ENCODE data around the gene TCOF1.

Gene TCOF1

DNA sequence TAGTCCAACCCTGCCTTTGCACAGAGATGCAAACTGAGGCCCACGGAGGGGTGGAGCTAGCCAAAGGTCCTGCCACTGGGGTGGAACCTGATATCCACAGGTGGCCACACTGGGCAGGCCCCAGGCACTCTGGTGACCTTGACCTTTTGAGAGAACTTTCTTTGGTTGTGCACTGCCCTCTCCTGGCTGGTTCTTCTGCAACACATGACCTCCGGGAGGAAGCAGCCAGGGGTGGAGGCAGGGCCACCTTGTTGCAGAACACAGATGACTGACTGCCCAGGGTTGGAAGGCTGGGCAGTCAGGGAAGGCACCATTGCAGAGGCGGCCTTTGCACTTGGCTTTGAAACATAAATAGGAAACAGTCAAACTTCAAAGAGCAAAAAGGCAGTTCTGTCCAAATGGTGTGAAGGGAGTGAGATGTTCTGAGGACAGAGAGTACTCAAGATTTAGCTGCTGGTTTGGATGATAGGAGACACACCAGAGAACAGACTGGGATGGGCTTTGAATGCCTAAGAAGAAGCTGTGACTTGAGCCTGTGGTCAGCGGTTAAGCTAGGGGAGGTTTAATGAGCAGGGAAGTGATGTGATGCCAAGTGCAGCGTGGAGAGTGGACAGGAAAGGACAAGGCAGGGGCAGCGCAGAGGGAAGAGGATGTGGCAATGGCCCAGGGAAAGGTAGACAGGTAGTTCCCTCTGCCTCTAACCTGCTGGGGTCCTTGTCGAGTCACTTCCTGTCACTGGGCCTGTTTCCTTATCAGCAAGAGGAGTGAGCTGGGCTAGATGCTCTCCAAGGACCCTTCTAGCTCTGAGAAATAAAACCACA, 6.8 kb upstream of the TCOF1 start:
- peak; percentile 62 for DNase-seq

DNA sequence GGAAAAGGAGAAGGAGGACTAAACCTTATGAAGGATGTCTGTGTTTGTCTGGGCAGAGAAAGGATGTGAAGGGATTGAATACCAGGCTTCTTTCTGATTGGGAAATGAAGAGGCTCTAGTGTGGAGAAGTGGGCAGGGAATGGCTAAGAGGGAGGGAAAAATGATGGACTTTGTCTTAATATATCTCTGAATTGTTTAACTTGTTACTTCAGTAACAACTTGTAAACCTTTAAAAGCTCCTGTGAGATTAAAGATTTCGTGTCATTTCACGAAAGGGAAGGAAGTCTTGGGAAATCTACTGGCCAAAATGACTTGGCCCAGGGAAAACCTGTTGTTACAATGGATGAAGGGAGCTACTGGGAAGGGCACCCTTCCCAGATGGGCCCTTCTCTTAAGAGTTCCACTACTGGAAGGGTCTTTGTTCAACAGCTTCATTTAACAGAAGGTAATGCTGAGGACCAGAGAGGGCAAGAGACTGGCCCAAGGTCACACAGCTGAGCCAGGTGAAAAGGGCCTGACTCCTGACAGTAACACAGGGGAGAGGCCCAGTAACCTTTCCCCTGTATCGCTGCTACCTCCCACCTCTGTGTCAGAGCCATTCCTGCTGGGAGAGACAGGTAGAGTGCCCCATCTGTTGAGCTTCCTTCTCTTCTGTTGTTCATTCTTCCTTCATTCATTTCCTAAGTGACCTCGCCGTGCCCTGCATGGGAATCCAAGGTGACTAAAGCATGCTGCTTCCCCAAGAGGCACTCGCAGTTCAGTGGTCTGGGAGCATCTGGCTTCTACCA, 5.1 kb upstream of the TCOF1 start:
- no peak for DNase-seq

DNA sequence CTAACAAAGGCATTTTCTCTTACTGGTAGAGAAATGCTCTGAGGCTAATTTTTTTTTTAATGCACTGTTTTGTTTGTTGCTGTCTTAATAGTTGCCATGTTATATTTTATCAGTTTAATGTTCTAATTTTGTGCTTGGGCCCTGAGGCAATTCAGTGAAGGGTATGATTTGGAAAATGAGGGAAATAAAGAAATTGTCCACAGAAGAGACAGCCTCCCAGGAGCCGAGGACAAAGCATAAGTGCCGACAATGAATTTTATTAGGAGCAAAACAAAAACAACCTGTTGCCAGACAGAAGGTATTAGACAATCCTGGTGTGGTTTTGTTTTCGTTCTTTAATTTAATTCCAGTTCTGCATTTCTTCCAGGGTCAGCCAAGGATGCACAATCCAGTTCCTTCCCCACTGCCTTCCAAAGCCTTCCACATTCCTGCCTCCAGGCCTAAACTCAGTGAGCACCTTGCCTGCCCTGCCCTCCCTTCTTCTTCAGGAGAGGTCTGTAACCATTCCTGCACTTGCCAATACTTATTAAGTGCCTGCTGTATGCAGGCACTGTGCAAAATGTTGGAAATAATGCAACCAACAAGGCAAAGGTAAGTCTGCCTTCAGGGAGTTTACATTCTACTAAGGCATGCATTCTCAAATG, 4.3 kb upstream of the TCOF1 start:
- DNase-seq = no peak

DNA sequence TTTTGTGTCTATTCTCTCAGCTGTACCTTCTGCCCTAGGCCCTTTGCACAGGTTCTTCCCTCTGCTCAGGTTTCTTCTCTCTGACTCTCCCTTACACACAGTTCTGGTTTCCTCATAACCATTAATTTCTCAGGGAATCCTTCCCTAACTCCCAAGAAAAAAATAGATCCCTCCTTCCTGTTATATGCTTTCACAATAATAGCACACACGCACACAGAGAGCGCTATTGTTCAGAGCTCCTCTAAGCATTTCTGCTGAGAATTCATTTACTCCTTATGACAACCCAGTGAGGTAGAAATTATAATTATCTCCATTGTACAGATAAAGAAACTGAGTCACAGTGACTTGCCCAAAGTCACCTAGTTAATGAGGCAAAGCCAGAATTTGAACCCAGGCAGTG, 1.7 kb upstream of the TCOF1 start:
- no peak for DNase-seq

DNA sequence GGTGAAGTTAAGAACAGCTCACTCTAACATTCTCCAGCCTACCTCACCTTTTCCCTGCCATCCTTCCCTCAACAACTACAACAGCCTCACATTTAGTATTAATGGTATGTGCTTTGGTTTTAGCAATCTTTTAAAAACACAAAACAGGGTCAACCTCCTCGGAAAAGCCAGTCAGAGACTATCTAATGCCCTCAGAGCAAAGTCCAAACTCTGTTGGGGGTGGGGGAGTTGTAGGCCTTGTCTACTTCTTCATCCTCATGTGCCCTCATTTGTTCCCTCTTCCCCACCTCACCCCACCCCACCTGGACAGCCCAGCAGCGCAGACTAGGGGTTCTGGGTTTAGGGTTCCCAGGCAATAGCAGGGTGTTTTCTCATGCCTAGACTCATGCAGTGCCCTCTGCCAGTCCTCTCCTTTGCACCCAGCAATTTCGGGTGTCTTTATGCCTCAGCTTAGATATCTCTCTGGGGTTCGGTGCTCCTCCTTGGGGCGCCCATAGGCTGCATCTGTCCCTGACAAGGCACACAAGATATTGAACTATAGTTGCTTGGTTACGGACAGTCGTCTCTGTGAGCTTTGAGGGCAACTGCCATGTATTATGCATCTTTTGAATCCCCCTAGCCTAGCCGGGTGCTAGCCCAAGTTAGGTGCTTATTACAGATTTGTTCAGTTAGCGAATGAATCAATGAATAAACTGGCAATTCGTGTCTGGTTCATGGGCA, 762 bp upstream of the TCOF1 start:
- no peak for DNase-seq

DNA sequence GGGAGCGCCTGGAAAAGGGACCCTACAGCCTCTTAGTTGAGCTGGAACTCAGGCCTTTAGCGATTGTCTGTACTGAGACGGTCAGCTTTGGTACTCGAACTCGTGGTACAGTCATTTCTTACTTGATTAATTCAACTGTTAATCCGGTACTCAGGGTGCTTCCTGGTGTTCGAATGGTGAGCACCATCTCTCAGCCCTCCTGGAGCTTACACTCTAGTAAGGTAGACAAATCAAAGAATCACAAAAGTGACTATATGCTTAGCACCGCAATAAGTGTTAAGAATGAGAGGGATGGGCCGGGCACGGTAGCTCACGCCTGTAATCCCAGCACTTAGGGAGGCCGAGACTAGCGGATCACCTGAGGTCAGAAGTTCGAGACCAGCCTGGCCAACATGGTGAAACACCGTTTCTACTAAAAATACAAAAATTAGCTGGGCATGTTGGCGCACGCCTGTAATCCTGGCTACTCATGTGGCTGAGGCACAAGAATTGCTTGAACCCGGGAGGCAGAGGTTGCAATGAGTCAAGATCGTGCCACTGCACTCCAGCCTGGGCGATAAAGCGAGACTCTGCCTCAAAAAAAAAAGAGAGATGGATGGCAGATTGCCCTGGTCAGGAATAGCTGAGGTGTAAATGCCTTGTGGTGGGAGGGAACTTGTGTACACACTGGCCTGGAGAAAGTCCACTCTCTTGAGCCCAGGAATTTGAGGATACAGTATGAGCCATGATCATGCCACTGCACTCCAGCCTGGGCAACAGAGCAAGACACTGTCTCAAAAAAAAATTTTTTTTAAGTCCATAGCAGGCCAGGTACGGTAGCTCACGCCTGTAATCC, 981 bp downstream of the TCOF1 start:
- peak; percentile 28 for DNase-seq

DNA sequence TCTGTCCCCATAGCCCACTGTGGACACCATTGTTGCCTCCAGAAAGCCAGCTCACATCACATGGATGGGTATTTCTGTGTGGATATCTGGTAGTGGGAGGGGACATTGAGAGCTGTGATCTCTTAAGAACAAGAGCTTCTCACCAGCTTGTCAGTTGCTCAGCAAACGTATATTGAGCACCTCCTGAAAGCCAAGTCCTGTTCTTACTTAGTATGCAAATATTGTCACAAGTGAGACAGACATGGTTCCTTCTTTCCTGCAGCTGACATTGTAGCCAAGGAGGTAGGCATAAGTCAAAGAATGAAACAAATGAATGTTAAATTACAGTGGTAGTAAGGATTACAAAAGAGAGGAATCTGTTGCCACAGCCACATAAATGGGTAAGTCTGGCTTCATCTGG, 3.8 kb downstream of the TCOF1 start:
- no peak for DNase-seq

DNA sequence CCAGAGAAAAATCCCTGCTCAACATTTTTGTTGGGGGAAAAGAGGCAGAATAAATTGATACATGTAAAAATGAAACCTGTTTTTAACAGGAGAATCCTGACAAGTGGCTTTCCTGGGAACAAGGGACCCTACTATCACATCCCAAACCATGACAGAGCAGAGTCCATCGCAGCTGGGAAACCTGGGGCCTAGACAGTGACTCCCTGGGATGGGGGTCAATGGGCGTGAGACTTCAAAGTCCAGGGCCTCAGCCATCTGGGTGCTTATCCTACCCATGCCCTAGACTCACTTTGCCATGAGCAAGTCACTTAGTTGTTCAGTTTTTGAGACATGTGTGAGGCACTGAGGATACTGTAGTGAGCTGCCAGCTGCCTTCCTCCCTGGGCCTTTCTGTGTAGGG, 5.7 kb downstream of the TCOF1 start:
- DNase-seq = no peak

DNA sequence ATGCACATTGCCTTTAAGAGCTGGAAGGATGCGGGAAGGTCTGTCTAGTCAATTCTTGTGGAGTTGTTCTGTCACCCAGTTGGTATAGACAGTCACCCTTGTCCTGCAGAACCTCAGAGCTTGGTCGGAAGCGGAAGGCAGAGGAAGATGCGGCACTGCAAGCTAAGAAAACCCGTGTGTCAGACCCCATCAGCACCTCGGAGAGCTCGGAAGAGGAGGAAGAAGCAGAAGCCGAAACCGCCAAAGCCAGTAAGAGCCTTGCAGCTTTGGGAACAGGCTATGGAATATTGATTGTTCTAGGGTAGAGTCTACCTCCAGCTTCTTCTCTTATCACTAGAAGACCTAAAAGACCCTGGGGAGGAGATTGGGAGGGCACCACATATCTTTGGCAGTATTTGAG, 6.5 kb downstream of the TCOF1 start:
- no peak for DNase-seq

DNA sequence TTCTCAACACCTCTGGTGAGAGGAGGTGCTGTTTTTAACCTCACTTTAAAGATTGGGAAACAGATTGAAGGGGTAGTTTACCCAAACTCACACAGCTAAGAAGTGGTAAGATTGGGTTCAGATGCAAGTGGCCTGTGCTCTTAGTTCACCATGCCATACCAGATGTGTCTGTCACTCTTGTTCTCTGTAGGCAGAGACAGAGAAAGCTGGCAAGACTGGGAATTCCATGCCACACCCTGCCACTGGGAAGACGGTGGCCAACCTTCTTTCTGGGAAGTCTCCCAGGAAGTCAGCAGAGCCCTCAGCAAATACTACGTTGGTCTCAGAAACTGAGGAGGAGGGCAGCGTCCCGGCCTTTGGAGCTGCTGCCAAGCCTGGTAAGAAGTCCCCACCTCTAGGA, 11.0 kb downstream of the TCOF1 start:
- DNase-seq = no peak

DNA sequence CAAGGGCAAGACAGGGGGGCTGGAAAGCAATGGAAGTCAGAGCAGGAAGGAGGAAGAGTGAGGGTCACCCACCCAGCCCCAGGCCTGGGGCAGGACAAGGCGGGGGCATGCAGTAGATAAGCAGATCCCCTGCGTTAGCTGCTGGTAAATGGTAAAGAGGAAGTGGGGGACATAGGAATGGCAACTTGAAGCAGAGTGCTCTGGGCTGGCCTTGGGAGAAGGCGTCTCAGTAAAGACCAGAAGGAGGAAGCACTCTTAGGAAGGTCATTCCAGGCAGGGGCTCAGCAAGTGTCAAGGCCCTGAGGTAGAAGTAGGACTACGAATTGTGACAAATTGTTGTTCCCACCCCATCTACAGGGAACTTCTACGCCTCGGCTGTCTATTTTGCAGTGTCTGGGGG, 15.1 kb downstream of the TCOF1 start:
- DNase-seq = no peak

DNA sequence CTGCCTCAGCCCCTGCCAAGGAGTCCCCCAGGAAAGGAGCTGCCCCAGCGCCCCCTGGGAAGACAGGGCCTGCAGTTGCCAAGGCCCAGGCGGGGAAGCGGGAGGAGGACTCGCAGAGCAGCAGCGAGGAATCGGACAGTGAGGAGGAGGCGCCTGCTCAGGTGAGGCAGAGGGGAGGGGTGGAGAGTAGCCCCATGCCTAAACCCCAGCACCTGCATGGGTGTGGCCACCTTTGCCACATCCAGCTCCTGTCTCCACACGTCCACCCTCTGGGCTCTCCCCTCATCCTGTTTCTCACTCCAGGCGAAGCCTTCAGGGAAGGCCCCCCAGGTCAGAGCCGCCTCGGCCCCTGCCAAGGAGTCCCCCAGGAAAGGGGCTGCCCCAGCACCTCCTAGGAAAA, 17.2 kb downstream of the TCOF1 start:
- no peak for DNase-seq

DNA sequence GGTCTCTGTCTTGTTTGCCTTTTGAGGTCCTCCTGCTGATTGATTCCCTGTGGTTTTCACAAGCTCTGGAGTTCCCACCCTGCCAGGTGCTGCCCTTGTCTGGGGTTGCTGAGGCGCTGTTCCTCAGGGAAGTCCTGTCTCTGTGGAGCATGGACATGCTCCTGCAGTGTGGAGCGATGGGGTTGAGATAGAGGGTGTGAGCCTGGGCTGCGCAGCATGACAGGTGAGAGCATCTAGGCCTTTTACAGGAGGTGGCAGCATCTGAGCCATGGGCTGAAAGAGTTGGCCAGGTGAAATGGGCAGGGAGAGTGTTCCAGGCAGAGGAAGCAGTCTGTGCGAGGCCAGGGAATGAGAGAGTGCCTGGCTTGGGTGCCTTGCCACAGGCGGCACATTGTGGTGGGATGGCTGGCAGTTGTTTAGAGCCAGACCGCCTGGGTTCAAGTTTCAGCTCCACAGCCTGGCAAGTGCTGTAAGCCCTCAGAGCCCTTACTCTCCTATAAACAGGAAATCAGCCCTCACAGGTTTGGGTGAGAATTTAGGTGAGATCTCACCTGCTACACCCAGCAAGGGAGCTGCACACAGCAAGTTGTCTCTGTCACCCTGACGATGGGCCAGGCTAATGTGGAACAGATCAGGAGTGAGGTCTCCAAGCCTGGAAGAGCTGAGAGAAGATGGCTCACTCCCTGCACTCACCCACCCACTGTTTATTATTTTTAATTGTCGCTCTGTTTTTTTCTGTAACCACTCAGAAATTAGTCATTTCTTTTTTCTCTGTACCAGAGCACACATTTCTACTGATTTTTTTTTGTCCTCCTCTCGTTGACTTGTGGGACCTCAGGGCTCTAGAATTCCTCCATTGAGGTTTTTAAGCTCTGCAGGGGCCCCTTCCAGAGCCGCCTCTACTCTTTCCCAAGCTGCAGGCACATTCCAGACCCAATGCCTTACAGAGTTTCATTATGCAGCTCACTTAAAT, 19.6 kb downstream of the TCOF1 start:
- no peak for DNase-seq

DNA sequence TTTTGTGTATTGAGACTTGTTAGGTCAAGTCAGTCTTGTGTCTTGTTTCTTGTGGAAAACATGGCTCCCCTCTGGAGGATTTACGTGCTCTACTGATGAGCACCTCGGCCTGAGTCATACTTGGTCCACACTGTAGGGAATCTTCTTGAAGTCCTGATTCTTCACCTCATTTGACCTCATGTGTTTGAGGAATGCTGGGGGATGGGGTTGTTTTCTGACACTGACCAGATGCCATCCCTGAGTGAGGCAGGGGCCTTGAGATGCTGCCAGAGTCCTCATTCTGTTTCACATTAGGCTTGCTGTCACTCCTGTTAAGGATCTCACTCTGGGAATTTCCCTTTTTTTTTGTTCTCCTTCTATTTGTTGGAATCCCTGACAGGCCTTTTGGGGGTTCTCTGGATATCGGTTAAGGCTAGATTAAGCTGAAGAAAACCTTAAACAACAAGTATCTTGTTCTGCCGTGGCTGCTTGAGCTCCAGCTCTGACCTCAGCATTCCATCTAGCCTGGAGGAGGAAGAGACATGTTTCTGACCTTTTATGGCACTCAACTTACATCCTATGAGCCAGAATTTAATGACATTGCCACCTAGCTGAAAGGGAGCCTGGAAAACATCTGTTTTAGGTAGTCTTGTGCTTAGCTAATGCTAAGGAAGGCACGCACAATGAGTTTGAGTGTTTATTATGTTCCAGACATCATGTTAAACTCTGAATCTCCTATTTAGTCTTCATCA, 20.6 kb downstream of the TCOF1 start:
- DNase-seq = no peak

DNA sequence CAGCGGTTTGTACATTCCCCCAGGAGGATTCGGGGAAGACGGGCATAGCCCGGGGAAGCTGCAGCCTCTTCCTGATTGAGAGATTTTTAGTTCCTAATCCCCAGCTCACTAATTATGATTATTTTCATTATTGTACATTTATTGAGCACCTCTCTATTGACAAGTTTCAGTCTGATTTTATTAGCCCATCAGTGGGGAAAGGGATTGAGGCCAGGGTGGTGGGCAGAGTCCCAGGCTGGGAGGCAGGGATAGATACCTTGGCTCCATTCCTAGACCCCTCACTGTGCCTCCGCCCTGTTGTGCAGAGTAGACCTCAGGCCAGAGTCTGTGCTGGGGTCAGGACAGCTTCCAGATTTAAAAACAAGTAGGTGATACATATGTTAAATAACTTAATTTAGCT, 27.2 kb downstream of the TCOF1 start:
- DNase-seq = no peak

DNA sequence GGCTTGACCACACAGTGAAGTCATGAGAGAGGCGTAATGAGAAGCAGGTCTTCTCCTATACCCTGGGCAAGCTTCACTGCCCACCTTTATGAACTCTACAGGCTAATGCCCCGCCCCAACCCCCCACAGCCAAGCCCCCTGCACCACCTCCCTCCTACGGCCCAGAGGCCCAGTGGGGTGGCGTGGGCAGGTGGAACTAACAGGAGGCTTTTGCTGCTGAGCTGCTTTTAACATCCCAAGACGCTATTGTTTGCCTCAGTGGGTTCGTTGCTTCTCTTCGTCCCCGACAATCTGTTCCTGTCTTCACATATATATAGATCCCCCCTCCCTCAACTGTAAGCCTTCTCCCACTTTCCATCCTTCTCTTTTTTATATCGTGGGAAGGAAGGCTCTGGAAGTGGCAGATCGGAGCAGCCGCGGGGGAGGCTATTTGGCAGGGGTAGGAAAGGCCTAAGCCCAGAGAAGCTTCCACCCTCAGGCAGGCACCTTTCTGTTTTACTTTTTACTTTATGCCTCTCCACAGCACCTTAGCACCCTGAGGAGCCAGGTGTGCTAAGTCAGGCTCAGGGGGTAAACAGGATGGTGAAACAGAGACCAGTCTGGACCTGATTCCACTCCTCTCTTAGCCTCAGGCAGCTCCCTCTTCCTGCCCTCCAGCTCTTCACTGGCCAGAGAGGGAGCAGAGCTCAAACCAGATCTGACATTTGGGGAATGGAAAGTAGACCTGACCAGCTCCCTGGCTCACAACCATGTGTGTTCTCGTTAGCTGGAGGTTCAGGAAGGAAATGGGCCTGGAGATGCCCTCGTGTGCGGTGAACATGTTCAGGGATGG, 28.7 kb downstream of the TCOF1 start:
- no peak for DNase-seq

DNA sequence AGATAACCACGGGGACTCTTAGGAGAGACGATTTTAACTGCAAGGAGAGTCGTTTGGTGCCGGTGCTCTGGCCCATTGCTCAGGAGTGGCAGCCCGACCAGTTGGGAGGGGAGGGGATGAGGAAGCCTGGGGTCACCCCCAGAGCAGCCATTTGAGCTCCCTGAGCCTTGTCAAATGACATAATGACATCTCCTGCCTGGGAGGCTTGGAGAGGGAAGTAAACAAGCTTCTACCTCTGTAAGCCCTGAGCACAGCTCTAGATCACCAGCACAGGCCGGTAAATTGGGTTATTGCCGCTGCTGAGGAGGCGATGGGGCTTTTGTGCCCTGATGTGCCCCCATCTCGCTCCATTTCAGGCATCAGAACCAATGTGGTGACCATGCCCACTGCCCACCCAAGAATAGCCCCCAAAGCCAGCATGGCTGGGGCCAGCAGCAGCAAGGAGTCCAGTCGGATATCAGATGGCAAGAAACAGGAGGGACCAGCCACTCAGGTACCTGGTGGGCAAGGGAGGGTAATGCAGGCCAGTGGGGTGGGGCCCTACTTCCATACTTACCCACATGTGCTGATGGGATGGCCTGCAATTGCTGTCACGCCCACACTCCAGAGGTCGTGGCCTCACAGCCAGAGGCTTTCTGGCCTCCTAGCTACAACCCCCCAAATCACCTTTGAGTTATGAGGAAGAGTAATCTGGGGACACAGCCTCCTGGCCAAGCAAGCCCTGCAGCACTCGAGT, 32.2 kb downstream of the TCOF1 start:
- DNase-seq = no peak

DNA sequence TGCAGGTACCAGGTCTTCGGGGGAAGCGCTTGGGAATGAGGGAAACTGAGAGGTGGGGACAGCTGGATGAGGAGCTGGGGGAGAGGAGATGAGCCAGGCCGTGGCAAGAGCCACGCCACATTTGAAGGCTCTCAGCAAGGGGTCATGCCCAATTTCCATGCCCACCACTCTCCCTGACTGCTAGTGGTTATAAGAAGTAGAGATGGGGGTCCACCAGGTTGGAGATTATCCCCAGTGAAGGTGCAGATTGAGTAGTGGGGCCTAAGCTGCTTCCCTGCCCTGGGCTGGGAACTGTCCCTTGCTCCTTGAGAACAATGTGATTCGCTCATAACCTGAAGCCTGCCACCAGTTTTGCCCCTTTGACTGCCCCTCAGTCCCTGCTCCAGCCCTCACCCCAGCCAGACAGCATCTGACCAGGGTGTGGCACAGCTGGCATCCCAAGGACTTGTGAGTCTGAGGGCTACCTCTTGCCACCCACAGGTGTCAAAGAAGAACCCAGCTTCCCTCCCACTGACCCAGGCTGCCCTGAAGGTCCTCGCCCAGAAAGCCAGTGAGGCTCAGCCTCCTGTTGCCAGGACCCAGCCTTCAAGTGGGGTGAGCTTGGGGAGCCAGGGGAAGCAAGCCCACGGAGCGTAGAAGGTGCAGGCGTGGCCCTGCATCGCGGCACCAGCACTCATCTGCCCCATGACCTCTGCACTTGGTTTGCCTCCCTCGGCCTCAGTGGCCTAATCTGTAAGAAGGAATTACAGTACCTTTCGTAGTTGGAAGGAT, 33.8 kb downstream of the TCOF1 start:
- no peak for DNase-seq

All from activated CD4-positive, alpha-beta T cell treated with anti-CD3 and anti-CD28 coated beads, Interleukin-2, amount 50 U/mL, for 16 hours (primary cell).